Mesenchymal stem cell (in vitro differentiated cells and primary cell): ENCODE results near the gene GPR148.

Experiments used
- DNase-seq: peaks from one replicate; pipeline ENCODE4 v3.0.0-alpha.2; 2013
- H2AFZ ChIP-seq: one replicate; pipeline ENCODE4 v1.6.1; 2013; ENCODE audit warnings: low read depth, mild to moderate bottlenecking, control low read depth, inconsistent platforms, low read length, moderate library complexity
- H2AK5ac ChIP-seq: 2 replicates; pipeline ENCODE4 v1.6.1; 2013; ENCODE audit warnings: low read length, moderate library complexity, mild to moderate bottlenecking, inconsistent platforms; ENCODE audit not compliant: severe bottlenecking
- H2BK120ac ChIP-seq: one replicate; pipeline ENCODE4 v1.6.1; 2013; ENCODE audit warnings: low read depth, mild to moderate bottlenecking, inconsistent platforms, low read length, moderate library complexity
- H2BK12ac ChIP-seq, 2 experiments: one replicate each; pipeline ENCODE4 v1.6.1; 2013; ENCODE audit warnings: inconsistent platforms in 2 of 2, low read length in 2 of 2, mild to moderate bottlenecking in 2 of 2, moderate library complexity in 2 of 2, control low read depth in 1 of 2
- H2BK15ac ChIP-seq: one replicate; pipeline ENCODE4 v1.6.1; 2013; ENCODE audit warnings: mild to moderate bottlenecking, low read depth, inconsistent platforms; ENCODE audit not compliant: poor library complexity, severe bottlenecking
- H2BK5ac ChIP-seq: 2 replicates; pipeline ENCODE4 v1.6.1; 2013; ENCODE audit warnings: low read depth, mild to moderate bottlenecking, low read length, control low read depth, inconsistent platforms; ENCODE audit not compliant: poor library complexity, severe bottlenecking
- H3K14ac ChIP-seq, 2 experiments: one replicate each; pipeline ENCODE4 v1.6.1; 2013; ENCODE audit warnings: inconsistent platforms in 2 of 2, low read length in 2 of 2, control low read depth in 1 of 2, mild to moderate bottlenecking in 1 of 2, moderate library complexity in 1 of 2
- H3K18ac ChIP-seq, 2 experiments: one replicate each; pipeline ENCODE4 v1.6.1; 2013; ENCODE audit warnings: inconsistent platforms in 2 of 2, low read length in 2 of 2, control low read depth in 1 of 2, low read depth in 1 of 2, mild to moderate bottlenecking in 1 of 2
- H3K23ac ChIP-seq, 2 experiments: one replicate each; pipeline ENCODE4 v1.6.1; 2013; ENCODE audit warnings: inconsistent platforms in 2 of 2, low read length in 2 of 2, mild to moderate bottlenecking in 2 of 2, moderate library complexity in 2 of 2, control low read depth in 1 of 2
- H3K27ac ChIP-seq: 2 replicates; pipeline ENCODE4 v1.5.1; 2013; ENCODE audit warnings: mild to moderate bottlenecking, moderate library complexity, low read length, control low read depth, inconsistent platforms; ENCODE audit not compliant: poor library complexity, severe bottlenecking
- H3K27me3 ChIP-seq, 2 experiments: 2 replicates each; pipeline versions ENCODE4 v1.6.1 to v1.7.0; 2013; ENCODE audit warnings: low read length in 2 of 2, mild to moderate bottlenecking in 2 of 2, moderate library complexity in 2 of 2, control low read depth in 1 of 2, inconsistent platforms in 1 of 2; ENCODE audit not compliant: control insufficient read depth in 1 of 2, insufficient read depth in 1 of 2
- H3K36me3 ChIP-seq, 2 experiments: 2 replicates each; pipeline versions ENCODE4 v1.6.1 to v1.7.0; 2013; ENCODE audit warnings: low read length in 2 of 2, control low read depth in 1 of 2, inconsistent platforms in 1 of 2, low read depth in 1 of 2, mild to moderate bottlenecking in 1 of 2; ENCODE audit not compliant: insufficient read depth in 2 of 2, control insufficient read depth in 1 of 2
- H3K4ac ChIP-seq, 2 experiments: one replicate each; pipeline ENCODE4 v1.6.1; 2013; ENCODE audit warnings: inconsistent platforms in 2 of 2, low read length in 2 of 2, mild to moderate bottlenecking in 2 of 2, moderate library complexity in 2 of 2, control low read depth in 1 of 2, low read depth in 1 of 2
- H3K4me1 ChIP-seq: 2 replicates; pipeline ENCODE4 v1.6.1; 2013; ENCODE audit warnings: low read depth, low read length, control low read depth; ENCODE audit not compliant: control insufficient read depth, insufficient read depth
- H3K4me2 ChIP-seq: 2 replicates; pipeline ENCODE4 v1.6.1; 2013; ENCODE audit warnings: low read length, mild to moderate bottlenecking, inconsistent platforms; ENCODE audit not compliant: poor library complexity, severe bottlenecking
- H3K4me3 ChIP-seq, 2 experiments: 2 replicates each; pipeline versions ENCODE4 v1.5.1 to v1.7.0; 2013; ENCODE audit warnings: low read length in 2 of 2, mild to moderate bottlenecking in 2 of 2, control low read depth in 1 of 2, low read depth in 1 of 2; ENCODE audit not compliant: insufficient read depth in 1 of 2
- H3K79me1 ChIP-seq: replicated peaks from 2 replicates; pipeline ENCODE4 v1.6.1; 2013; ENCODE audit warnings: mild to moderate bottlenecking, control low read depth, low read length, inconsistent platforms; ENCODE audit not compliant: poor library complexity, severe bottlenecking
- H3K9ac ChIP-seq: 2 replicates; pipeline ENCODE4 v1.7.0; 2013; ENCODE audit warnings: mild to moderate bottlenecking, low read length, moderate library complexity
- H3K9me3 ChIP-seq: 2 replicates; pipeline ENCODE4 v1.7.0; 2013; ENCODE audit warnings: mild to moderate bottlenecking, low read length; ENCODE audit not compliant: control insufficient read depth
- H4K8ac ChIP-seq: one replicate; pipeline ENCODE4 v1.6.1; 2013; ENCODE audit warnings: inconsistent platforms, mild to moderate bottlenecking, low read length, moderate library complexity
- H4K91ac ChIP-seq: one replicate; pipeline ENCODE4 v1.6.1; 2013; ENCODE audit warnings: mild to moderate bottlenecking, low read length, inconsistent platforms
- WGBS: methylation state at CpG from one replicate; pipeline ENCODE4 v1.1.7; 2013; ENCODE audit warnings: mixed read lengths; 5-methylcytosine and 5-hydroxymethylcytosine counted together

Gene GPR148

DNA sequence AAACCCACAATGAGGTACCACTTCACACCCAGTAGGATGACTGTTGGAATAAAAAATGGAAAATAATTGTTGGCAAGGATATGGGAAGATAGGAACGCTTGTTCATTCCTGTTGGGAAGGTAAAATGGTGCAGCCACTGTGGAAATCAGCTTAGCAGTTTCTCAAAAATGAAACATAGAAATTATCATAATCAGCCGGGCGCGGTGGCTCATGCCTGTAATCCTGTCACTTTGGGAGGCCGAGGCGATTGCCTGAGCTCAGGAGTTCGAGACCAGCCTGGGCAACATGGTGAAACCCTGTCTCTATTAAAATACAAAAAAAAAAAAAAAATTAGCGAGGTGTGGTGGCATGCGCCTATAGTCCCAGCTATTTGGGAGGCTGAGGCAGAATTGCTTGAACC is 49.9 kb downstream of the GPR148 start:
- Histone ChIP-seq H2BK120ac (no peak overlapping the region), H2AFZ (no peak overlapping the region), H3K18ac (no peak overlapping the region), H4K8ac (no peak overlapping the region), H3K4ac (no peak overlapping the region), H3K27me3 (no peaks in the 10 kb centered on the region), H3K27ac (no peak overlapping the region), H3K9me3 (no peaks in the 10 kb centered on the region), H3K4me3 (no peak overlapping the region), H2BK5ac (no peak overlapping the region), H3K79me1 (no peaks in the 10 kb centered on the region), H3K23ac (no peak overlapping the region), H3K9ac (no peak overlapping the region), H3K4me1 (no peaks in the 10 kb centered on the region), H3K14ac (no peak overlapping the region), H2BK12ac (no peak overlapping the region), H3K4me2 (no peak overlapping the region), H3K36me3 (no peaks in the 10 kb centered on the region), H4K91ac (no peak overlapping the region), H2AK5ac (no peak overlapping the region), H2BK15ac (no peak overlapping the region)
- 78% methylated on average over 9 of the region's 9 CpGs for WGBS
- DNase-seq, result no peak
